Colon (tissue), 2 donors: Measurements from ENCODE around the gene GAL3ST3.

Source experiments
- FAIRE-seq: peaks from 2 replicates; lab custom pipeline; 2012; peaks lifted over from hg19 to GRCh38; lab: Jason Lieb, UNC
- donor health status: control.
- donor health status: control.

GAL3ST3 gene

GRCh38 chr11:66069715-66070603 is 21.0 kb upstream of the GAL3ST3 start, which contains the start of gene PACS1:
PACS1 (plus strand) TSS chr11:66070272; CDS start chr11:66070487, 215 bp downstream.
- no peak for FAIRE-seq

- no peak for FAIRE-seq
Measured at GRCh38 chr11:66068923-66069714, 20.2 kb upstream of the GAL3ST3 start.

- FAIRE-seq: no peak
Measured at GRCh38 chr11:66068154-66068821, 19.3 kb upstream of the GAL3ST3 start.

GRCh38 chr11:66067640-66068039 is 18.7 kb upstream of the GAL3ST3 start:
- FAIRE-seq: no peak

DNA sequence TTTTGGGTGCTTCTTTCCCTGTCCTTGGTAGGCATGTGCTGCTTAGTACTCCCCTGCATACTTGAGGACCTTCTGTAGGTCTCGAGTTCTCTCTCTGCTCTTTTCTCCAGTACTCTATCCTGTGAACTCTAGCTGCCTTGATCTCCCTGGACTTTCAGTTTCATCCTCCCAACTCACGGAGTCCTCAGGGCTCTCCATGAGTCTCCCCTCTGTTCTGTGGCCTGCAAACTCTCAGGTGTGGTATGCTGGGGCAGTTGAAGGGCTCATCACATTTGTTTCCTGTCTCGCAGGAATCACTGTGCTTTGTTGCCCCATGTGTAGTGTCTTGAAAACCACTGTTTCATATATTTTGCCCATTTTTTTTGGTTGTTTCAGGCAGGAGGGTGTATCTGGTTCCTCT is 17.8 kb upstream of the GAL3ST3 start:
- no peak for FAIRE-seq

DNA sequence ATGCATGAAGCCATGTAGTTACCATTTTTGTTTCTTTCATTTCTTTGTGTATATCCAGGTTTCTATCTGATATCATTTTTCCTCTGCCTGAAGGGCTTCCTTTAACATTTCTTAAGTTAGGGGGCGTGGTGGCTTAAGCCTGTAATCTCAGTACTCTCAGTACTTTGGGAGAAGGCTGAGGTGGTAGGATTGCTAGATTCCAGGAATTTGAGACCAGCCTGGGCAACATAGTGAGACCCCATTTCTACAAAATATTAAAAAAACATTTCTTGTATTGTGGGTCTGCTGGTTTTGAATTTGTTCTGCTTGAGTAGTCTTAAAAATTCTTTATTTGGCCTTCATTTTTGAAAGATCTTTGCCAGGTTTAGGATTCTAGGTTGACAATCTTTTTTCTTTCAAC is 15.6 kb upstream of the GAL3ST3 start:
- FAIRE-seq: no peak

DNA sequence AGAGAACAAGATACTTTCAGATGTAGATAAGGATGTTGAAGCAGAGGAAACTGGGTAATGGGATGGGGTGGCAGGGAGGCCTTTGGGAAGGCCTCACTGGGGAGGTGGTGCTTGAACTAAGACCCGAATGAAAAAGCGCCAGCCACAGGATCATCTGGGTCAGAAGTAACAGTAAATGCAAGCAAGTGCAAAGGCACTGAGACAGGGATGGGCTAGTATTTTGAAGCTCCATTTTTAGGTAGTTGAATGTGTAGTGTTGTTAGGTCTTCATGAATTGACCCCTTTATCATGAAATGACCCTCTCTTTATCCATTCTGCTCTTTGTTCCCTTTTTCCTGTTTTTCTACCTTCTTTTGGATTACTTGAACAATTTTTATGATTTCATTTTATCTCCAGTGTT is 14.9 kb upstream of the GAL3ST3 start:
- FAIRE-seq: no peak

DNA sequence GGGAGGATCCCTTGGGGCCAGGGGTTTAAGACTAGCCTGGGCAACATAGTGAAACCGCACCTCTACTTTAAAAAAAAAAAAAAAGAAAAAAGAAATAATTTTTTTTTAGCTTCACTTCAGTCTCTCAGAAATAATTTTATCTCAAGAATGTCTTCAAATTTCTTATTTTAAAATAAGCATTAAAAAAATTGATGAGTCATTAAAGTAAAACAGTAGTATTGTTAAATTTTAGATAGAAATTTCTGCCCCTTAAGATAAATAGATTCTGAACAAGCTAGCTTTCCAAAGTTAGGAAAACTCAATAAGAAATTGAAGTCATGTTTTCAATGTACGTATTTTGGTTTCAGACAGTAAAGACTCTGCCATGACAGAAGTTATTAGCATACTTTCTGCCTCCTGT is 13.4 kb upstream of the GAL3ST3 start:
- no peak for FAIRE-seq

- FAIRE-seq: no peak
Measured at GRCh38 chr11:66061268-66061667, 12.3 kb upstream of the GAL3ST3 start.

GRCh38 chr11:66059966-66060680 is 11.2 kb upstream of the GAL3ST3 start:
- FAIRE-seq: no peak

GRCh38 chr11:66056501-66056900 is 7.5 kb upstream of the GAL3ST3 start:
- FAIRE-seq: no peak

- no peak for FAIRE-seq
Measured at GRCh38 chr11:66055021-66055420, 6.1 kb upstream of the GAL3ST3 start.

DNA sequence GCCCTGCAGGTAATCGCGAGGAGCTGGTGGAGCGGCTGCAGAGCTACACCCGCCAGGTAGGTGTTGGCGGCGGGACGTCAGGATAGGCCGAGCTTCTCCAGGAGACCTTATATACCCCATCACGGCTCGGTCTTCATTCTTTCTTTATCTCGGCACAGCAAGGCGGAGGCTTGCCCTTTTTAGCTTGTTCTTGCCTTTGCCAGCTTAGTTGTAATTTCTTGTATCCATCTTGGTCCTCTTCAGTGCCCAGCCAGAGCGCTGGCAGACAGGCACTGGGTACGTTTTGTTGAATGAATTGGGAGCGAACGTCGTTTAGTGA is 3.7 kb upstream of the GAL3ST3 start:
- no peak for FAIRE-seq

- FAIRE-seq: no peak
Measured at GRCh38 chr11:66051766-66052663, 3.1 kb upstream of the GAL3ST3 start, which contains the start of gene SF3B2. SF3B2 (plus strand) TSS chr11:66052364; CDS start chr11:66052385, 21 bp downstream.

DNA sequence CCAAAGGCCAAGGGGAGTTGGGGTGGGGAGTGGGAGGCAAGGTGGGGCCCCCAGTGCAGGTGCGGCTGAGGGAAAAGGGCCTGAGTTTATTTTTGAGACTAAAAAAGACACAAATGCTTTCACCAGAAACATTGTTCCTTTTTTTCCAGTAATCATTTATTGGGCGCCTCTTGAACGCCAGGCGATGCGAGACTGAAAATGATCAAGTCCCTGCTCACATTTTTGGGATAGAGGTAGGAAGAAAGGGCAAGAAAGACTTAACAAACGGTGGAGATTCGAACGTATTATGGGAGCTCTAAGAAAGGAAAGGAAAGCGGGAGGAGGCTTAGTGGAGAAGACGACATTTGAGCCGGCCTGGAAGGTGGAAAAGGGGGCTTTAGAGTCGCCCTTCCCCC is 2.4 kb upstream of the GAL3ST3 start:
- no peak for FAIRE-seq

DNA sequence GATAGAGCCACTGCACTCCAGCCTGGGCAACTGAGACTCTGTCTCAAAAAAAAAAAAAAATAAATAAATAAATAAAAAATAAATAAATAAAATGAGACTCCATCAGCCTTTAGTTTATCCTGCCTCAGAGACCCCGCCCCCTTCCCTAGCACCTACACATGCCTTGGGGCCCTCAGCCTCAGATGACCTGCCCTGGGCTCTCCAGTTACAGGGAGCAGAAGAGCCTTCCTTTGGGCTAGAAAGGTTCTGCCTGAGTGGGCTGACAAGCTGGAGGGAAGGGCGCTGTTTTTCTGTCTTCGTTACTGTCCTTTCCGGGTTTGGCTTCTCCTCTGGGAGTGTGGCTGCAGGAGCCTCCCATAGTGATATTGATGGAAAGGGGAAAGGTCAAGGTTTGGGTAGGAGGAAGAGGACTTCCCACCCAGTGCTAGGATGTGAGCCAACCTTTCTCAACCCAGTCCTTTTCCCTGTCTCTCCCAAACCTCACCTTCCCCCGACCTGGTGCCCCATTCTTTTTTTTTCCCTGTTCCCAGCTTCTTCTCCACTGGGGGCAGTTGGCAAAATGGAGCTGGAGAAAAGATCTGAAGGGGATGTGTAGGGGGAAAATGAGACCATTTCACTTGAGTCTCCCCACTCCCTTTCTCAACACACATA is 1.7 kb upstream of the GAL3ST3 start:
- no peak for FAIRE-seq

- FAIRE-seq: no peak
Measured at GRCh38 chr11:66047541-66048365, 1.2 kb downstream of the GAL3ST3 start.

DNA sequence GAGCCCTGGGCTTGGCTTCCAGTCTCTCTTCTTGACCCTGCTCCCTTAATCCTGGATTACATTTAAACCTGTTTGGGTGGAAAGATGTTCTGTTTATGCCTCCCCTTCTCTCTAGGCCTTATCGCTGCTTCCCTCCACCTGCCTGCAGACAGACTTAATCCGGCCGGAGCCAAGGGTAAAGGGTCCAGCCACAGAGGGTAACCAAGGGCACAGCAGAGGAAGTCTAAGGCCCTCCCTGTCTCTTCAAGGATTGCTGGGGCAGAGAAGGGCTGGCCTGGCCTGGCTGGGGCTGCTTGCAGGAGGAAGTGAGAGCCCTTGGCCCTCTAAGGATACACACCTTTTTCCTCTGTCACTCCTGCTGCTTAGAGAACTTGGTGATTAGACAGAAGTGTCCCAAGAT is 2.1 kb downstream of the GAL3ST3 start:
- no peak for FAIRE-seq

DNA sequence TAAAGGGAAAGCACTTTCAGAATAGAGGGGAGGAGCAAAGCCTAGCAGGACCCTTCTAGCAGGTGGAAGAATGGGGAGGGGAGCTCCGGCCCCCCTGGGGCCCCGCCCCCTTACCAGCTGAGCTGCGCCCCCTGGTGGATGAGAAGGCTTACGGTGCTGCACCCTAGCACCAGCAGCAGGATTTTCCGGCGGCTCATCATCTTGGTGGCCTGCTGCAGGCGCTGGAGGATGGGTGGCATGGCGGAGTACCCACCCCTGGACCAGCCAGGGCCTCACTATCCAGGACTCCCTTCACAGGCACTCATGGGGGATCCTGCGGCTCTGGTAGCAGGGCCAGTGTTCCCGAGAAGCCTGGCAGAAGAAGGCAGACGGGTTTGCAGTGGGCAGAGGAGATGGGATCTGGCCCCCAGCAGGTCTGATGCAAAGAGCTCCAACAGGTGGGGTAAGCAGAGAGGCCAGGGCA is 3.8 kb downstream of the GAL3ST3 start:
- no peak for FAIRE-seq
